K562 (cell line): ENCODE data around the gene CISD2. TPM values are rescaled to one million over a fixed set of nuclear protein-coding genes. Genes with fewer than 3 reads are reported as not detected.

Experiments used
- ASH1L ChIP-seq: fragments of 450-650 bp; IDR thresholded peaks from 2 replicates; pipeline ENCODE4 v1.6.1; 2018; ENCODE audit warnings: borderline replicate concordance, mild to moderate bottlenecking, low read depth; ENCODE audit not compliant: partially characterized antibody
- BRD4 ChIP-seq: fragments of 200-600 bp; sonication (generic); IDR thresholded peaks from 2 replicates; pipeline ENCODE4 v1.6.1; 2017; ENCODE audit warnings: inconsistent platforms
- CBFA2T2 ChIP-seq: fragments of 450-650 bp; conservative IDR thresholded peaks from 2 replicates; pipeline ENCODE4 v1.6.1; 2017; ENCODE audit warnings: mild to moderate bottlenecking
- EGR1 ChIP-seq: fragments of 450-650 bp; conservative IDR thresholded peaks from 2 replicates; pipeline ENCODE4 v1.6.1; 2017; ENCODE audit warnings: mild to moderate bottlenecking
- HMG20A ChIP-seq: fragments of 450-650 bp; formaldehyde crosslinking; conservative IDR thresholded peaks from 2 replicates; pipeline ENCODE4 v1.4.0; 2020; ENCODE audit warnings: mild to moderate bottlenecking, mixed read lengths
- MTF1 ChIP-seq: fragments of 250-450 bp; sonication (Bioruptor Pico); IDR thresholded peaks from 2 replicates; pipeline ENCODE4 v1.9.0; 2021; ENCODE audit warnings: moderate library complexity, mild to moderate bottlenecking, inconsistent platforms, borderline replicate concordance
- MYC ChIP-seq, 2 experiments: fragments of 250-450 bp in 1 of 2; sonication (Bioruptor Pico) in 1 of 2; IDR thresholded peaks; 2 replicates each; pipeline versions ENCODE4 v1.5.1 to v1.6.1; 2012 to 2021; ENCODE audit warnings: low read depth in 2 of 2, borderline replicate concordance in 1 of 2, improper control_type of control experiment in 1 of 2, low read length in 1 of 2, mild to moderate bottlenecking in 1 of 2, moderate library complexity in 1 of 2
- NBN ChIP-seq: fragments of 450-650 bp; IDR thresholded peaks from 2 replicates; pipeline ENCODE4 v1.6.1; 2016; ENCODE audit warnings: low read depth, mild to moderate bottlenecking
- NR1H2 ChIP-seq: sonication (generic); formaldehyde crosslinking; IDR thresholded peaks from 2 replicates; pipeline ENCODE4 v1.4.0; 2020; ENCODE audit warnings: mild to moderate bottlenecking, missing genetic modification reagents
- RNF219 ChIP-seq: fragments of 250-450 bp; sonication (Bioruptor Pico); IDR thresholded peaks from 2 replicates; pipeline ENCODE4 v1.5.0; 2022; ENCODE audit warnings: mild to moderate bottlenecking
- SMARCA4 ChIP-seq: fragments of 450-650 bp; IDR thresholded peaks from 2 replicates; pipeline ENCODE4 v1.6.1; 2016
- U2AF2 ChIP-seq: fragments of 200-400 bp; formaldehyde crosslinking; optimal IDR thresholded peaks from 2 replicates; pipeline ENCODE3; 2017; ENCODE audit warnings: low read depth, mild to moderate bottlenecking, low read length
- ZNF174 ChIP-seq: fragments of 250-450 bp; sonication (Bioruptor Pico); IDR thresholded peaks from 2 replicates; pipeline ENCODE4 v1.4.0; 2020; ENCODE audit warnings: mild to moderate bottlenecking
- ZNF175 ChIP-seq: fragments of 200-800 bp; sonication (Bioruptor generic); IDR thresholded peaks from 2 replicates; pipeline ENCODE4 v1.6.1; 2016; ENCODE audit warnings: low read depth, mild to moderate bottlenecking, missing genetic modification characterization, missing compliant biosample characterization
- ZNF282 ChIP-seq: sonication (generic); formaldehyde crosslinking; IDR thresholded peaks from 2 replicates; pipeline ENCODE4 v1.8.1; 2023; ENCODE audit warnings: missing genetic modification reagents
- ZNF764 ChIP-seq: fragments of 250-450 bp; sonication (Bioruptor Pico); IDR thresholded peaks from 2 replicates; pipeline ENCODE4 v1.4.0; 2020; ENCODE audit warnings: low read depth, mild to moderate bottlenecking, moderate library complexity
- ZNF785 ChIP-seq: fragments of 250-450 bp; sonication (Bioruptor Pico); IDR thresholded peaks from 2 replicates; pipeline ENCODE4 v1.4.0; 2020; ENCODE audit warnings: mild to moderate bottlenecking
- polyA plus RNA-seq, 8 experiments: library from polyadenylated mRNA; depleted of rRNA in 4 of 8; stranded (reverse) in 5 of 8; unstranded in 3 of 8; fragments of >200 nt; fragmentation: Nextera tagmentation in 2 of 8; fragmentation: Illumina TruSeq in 1 of 8; extraction: Ambion mirVana in 2 of 8; extraction: Trizol in 1 of 8; gene quantifications; 2 replicates each; pipeline versions ENCODE4 v1.2.1 to v1.2.3, GENCODE V29; 2011 to 2014; ENCODE audit warnings: inconsistent platforms in 1 of 8, missing spikeins in 1 of 8
- total RNA-seq, 7 experiments: library from RNA; depleted of rRNA in 6 of 7; stranded (reverse); fragments of >200 nt in 6 of 7; fragmentation: Illumina TruSeq in 2 of 7; extraction: Trizol in 2 of 7; gene quantifications; 2 replicates each; pipeline versions ENCODE4 v1.2.1 to v1.2.3, GENCODE V29; 2011 to 2021; ENCODE audit warnings: low replicate concordance in 1 of 7
- TF ChIP-seq, protein P1 (sequence below): fragments of 250-450 bp; sonication (Bioruptor Pico); IDR thresholded peaks from 2 replicates; pipeline ENCODE4 v1.6.1; 2021; ENCODE audit warnings: mild to moderate bottlenecking
- TF ChIP-seq, protein P2 (sequence below): sonication (generic); formaldehyde crosslinking; IDR thresholded peaks from 2 replicates; pipeline ENCODE4 v1.8.0; 2022; ENCODE audit warnings: missing genetic modification reagents, mild to moderate bottlenecking, borderline replicate concordance
- TF ChIP-seq, protein P3 (sequence below): fragments of 250-450 bp; sonication (Bioruptor Pico); IDR thresholded peaks from 2 replicates; pipeline ENCODE4 v1.5.0; 2021
- TF ChIP-seq, protein P4 (sequence below), 2 experiments: IDR thresholded peaks; 2 replicates each; pipeline ENCODE4 v1.6.1; 2012; ENCODE audit warnings: improper control_type of control experiment in 2 of 2, low read depth in 2 of 2, low read length in 2 of 2, borderline replicate concordance in 1 of 2

The CISD2 gene
- total and polyA plus RNA-seq, 9 of the 15 experiments (the other 6 are each of a cell fraction or from before 2014, with no cell fraction given) = 37.8 to 91.4 (median 59.8) TPM

GRCh38 chr4:102868153-102868780 lies 525 bp upstream of the CISD2 start (continued):
- TF ChIP-seq ASH1L = no peak
- no peak for TF ChIP-seq ZNF282
- TF ChIP-seq, protein P1, sequence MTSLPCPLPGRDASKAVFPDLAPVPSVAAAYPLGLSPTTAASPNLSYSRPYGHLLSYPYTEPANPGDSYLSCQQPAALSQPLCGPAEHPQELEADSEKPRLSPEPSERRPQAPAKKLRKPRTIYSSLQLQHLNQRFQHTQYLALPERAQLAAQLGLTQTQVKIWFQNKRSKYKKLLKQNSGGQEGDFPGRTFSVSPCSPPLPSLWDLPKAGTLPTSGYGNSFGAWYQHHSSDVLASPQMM (CRISPR knock-in tag) = no peak
- no peak for TF ChIP-seq EGR1
- TF ChIP-seq ZNF785 (CRISPR knock-in tag) = no peak
- no peak for TF ChIP-seq MTF1
- no peak for TF ChIP-seq U2AF2
- no peak for TF ChIP-seq BRD4
- TF ChIP-seq, protein P2, sequence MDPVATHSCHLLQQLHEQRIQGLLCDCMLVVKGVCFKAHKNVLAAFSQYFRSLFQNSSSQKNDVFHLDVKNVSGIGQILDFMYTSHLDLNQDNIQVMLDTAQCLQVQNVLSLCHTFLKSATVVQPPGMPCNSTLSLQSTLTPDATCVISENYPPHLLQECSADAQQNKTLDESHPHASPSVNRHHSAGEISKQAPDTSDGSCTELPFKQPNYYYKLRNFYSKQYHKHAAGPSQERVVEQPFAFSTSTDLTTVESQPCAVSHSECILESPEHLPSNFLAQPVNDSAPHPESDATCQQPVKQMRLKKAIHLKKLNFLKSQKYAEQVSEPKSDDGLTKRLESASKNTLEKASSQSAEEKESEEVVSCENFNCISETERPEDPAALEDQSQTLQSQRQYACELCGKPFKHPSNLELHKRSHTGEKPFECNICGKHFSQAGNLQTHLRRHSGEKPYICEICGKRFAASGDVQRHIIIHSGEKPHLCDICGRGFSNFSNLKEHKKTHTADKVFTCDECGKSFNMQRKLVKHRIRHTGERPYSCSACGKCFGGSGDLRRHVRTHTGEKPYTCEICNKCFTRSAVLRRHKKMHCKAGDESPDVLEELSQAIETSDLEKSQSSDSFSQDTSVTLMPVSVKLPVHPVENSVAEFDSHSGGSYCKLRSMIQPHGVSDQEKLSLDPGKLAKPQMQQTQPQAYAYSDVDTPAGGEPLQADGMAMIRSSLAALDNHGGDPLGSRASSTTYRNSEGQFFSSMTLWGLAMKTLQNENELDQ = no peak
- no peak for TF ChIP-seq ZNF764 (CRISPR knock-in tag)
- no peak for TF ChIP-seq NBN
- TF ChIP-seq, protein P3, sequence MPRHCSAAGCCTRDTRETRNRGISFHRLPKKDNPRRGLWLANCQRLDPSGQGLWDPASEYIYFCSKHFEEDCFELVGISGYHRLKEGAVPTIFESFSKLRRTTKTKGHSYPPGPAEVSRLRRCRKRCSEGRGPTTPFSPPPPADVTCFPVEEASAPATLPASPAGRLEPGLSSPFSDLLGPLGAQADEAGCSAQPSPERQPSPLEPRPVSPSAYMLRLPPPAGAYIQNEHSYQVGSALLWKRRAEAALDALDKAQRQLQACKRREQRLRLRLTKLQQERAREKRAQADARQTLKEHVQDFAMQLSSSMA (CRISPR knock-in tag) = no peak
- TF ChIP-seq, protein P4, sequence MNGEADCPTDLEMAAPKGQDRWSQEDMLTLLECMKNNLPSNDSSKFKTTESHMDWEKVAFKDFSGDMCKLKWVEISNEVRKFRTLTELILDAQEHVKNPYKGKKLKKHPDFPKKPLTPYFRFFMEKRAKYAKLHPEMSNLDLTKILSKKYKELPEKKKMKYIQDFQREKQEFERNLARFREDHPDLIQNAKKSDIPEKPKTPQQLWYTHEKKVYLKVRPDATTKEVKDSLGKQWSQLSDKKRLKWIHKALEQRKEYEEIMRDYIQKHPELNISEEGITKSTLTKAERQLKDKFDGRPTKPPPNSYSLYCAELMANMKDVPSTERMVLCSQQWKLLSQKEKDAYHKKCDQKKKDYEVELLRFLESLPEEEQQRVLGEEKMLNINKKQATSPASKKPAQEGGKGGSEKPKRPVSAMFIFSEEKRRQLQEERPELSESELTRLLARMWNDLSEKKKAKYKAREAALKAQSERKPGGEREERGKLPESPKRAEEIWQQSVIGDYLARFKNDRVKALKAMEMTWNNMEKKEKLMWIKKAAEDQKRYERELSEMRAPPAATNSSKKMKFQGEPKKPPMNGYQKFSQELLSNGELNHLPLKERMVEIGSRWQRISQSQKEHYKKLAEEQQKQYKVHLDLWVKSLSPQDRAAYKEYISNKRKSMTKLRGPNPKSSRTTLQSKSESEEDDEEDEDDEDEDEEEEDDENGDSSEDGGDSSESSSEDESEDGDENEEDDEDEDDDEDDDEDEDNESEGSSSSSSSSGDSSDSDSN (IDR thresholded peaks at IDR 0.05; ENCODE audit: borderline replicate concordance in 1 of 2, low read depth in 2 of 2, low read length in 2 of 2) = no peak; a peak in 1 of 4 replicates
- TF ChIP-seq ZNF174 (CRISPR knock-in tag) = no peak
- 0 out of 2 replicates have a peak, but pooled peaks have one; percentile 43 for TF ChIP-seq ZNF175 (CRISPR knock-in tag)
- no peak for TF ChIP-seq MYC (IDR thresholded peaks at IDR 0.05; ENCODE audit: low read depth, low read length)
- TF ChIP-seq MYC (CRISPR knock-in tag; IDR thresholded peaks at IDR 0.05; ENCODE audit: borderline replicate concordance, low read depth) = no peak
- no peak for TF ChIP-seq NR1H2 (CRISPR knock-in tag)
- no peak for TF ChIP-seq RNF219 (CRISPR knock-in tag)
- no peak for TF ChIP-seq HMG20A (CRISPR knock-in tag)
- TF ChIP-seq CBFA2T2 = no peak
- TF ChIP-seq SMARCA4 = peak; percentile 38; the same call in 1 of the 2 replicates
